GM12874 (cell line): ENCODE measurements around the gene SVBP.

ENCODE experiments used
- TF ChIP-seq, protein P1 (sequence below): IDR thresholded peaks from 2 replicates; pipeline ENCODE4 v1.5.1; 2011; ENCODE audit warnings: low read depth, mild to moderate bottlenecking, control low read depth, low read length, moderate library complexity; ENCODE audit not compliant: insufficient read depth

The SVBP gene

DNA sequence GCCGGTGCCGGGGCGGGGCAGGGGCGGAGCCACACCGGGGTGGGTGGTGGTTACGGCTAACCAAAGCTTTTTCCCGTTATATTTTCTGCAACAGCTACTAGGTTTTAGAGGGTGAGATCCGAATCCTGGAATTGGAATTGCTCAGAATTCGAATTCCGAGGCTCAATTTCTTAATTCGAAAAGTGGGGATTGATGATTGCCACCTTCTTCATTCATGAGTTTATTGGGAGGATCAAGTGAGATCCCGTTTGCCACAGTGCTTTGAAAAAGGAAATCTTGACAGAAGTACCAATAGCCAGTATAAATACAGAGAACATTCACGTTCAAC, 207 bp upstream of the SVBP start:
- TF ChIP-seq, protein P1, sequence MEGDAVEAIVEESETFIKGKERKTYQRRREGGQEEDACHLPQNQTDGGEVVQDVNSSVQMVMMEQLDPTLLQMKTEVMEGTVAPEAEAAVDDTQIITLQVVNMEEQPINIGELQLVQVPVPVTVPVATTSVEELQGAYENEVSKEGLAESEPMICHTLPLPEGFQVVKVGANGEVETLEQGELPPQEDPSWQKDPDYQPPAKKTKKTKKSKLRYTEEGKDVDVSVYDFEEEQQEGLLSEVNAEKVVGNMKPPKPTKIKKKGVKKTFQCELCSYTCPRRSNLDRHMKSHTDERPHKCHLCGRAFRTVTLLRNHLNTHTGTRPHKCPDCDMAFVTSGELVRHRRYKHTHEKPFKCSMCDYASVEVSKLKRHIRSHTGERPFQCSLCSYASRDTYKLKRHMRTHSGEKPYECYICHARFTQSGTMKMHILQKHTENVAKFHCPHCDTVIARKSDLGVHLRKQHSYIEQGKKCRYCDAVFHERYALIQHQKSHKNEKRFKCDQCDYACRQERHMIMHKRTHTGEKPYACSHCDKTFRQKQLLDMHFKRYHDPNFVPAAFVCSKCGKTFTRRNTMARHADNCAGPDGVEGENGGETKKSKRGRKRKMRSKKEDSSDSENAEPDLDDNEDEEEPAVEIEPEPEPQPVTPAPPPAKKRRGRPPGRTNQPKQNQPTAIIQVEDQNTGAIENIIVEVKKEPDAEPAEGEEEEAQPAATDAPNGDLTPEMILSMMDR, result no peak

DNA sequence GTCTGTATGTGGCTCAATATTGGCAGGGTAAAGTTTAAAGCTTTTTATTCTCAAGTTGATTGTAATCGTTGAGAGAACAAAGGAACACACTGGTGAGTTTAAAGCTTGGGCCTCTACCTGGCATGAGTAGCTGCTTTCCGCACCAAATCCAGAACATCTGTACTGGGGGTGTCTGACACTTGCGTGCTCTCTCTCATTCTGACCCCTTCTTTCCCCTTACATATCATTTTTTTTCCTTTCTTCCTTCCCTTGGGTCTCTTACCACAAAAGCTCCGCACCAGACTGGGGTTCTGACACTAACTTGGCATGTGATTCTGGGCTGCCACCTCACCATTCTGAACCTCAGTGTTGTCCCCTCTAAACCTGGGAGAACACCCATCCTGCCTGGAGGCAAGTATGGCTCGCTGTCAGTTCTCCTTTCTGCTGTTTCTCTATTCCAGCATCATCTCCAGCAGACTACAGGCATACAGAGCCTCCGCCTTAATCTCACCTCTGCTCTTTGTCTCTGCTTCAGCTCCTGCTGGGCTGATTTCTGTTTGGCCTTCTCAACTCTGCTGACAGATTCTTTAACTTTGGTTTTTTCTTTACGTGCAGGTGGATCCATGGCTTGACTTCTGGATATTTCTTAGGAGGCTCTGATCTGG, 1.1 kb downstream of the SVBP start:
- TF ChIP-seq, protein P1, result no peak

DNA sequence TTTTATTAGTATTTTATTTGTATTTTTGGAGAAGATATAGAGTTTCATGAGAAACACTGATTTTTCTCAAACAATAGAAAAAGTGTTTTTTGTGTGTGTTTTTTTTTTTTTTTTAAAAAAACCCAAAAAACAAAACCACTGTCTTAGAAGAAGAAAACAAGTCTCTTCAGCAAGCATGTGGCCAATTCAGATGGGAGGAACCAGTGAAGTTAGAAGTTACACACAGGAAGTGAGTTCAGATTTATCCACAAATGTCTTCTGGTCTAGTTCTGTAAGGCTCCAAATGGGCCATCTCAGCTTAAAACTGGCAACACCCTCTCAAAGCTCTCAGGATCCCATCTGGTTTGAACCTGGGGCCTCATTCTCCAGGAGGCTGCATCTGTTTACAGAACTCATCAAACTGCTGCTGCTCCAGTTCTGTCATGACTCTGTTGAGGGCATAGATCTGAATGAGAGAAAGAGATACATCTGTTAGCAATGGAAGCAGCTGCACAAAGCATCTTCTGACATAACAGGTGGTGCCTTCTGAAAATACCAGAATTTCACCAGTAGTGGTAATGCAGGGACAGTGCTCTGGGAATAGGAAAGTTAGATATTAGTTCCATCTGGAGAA, 10.0 kb downstream of the SVBP start:
- TF ChIP-seq, protein P1, result no peak

DNA sequence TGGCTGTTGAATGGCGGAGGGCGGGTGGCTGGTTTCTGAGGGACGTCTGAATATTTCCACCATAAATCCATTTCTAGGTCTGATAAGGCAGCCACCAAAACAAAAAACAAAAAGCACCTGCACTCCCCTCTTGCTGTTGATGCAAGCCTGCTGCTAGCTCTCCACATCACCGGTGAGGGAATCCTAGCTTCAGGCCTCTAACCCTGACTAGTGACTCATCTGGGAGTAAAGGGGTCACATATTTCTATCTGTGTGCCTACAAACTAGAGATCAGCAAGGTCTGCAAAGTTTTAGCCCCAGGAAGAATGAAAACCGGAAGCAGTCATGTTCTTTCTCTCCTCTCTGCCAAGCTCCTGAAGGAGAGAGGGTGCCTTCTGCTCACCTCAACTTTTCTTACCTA, 10.6 kb downstream of the SVBP start:
- TF ChIP-seq, protein P1, result no peak

DNA sequence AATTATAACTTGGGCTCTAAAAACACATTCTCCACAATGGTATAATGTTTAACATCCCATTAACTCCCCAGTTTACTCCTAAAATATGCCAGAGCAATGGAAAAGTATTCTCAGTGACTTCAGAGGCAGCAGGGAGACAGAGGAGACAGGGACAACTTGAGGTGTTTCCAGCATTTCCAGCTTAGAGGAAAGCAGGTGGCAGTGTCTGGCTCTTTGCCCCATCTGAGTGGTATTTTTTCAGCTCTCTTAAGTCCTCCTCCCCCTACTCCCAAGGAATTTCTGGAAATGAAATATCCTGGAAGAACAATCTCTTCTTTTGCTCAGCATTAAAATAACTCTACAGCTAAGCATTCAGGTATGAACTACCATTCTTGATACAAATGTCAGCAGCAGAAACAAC, 11.0 kb downstream of the SVBP start:
- TF ChIP-seq, protein P1, result no peak

DNA sequence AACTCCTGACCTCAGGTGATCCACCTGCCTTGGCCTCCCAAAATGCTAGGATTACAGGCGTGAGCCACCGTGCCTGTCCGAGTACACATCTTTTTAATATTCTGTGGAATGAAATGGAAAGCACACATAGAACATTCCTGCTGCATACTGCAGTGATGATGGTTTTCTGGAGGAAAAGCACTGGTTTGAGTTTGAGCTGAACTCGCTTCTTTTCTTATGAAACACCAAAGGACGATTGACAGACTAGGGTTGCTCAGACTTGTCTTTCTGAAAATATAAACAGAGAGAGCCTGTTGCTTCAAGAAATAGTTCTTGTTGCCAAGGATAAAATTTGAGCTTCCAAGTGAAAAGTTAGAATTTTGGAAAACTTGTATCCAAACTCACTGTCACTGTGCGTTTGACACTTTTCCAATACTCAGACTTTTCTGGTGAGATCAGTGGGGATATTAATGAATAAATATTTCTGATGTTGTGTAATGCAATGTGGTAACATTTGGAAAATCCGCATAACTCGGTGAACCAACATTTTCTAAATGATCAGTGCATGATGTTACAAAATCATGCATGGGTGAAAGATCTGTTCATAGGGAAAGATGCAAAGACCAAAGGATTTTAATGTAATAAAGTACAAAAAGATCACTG, 15.2 kb downstream of the SVBP start:
- TF ChIP-seq, protein P1, result no peak

DNA sequence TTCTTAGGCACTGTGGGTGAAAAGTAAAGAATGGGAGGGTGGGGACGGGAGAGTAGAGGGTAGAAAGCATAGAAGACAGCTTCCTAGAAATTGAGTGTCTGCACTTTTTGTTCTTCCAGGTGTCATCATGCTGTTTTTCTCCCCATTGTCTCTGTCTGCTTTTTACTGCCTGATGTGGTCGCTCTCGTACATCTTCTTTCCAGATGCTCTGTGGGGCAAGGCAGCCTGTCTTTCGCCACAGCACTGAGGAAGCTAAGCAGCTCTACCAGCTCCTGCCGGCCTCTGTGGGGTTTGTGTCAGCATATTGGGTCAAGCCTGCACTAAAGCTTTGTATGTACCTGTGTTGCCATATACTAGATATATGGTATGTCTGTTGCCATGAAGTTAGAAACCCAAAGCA, 19.2 kb downstream of the SVBP start:
- TF ChIP-seq, protein P1, result no peak
